GM12892 (cell line): ENCODE results near the gene PNMT.

Source experiments
- POLR2A ChIP-seq: IDR thresholded peaks from 2 replicates; pipeline ENCODE4 v1.6.1; 2011; ENCODE audit warnings: low read depth, low read length, control low read depth
- TAF1 ChIP-seq: IDR thresholded peaks from 2 replicates; pipeline ENCODE4 v1.6.1; 2011; ENCODE audit warnings: low read depth, mild to moderate bottlenecking, control low read depth, low read length, borderline replicate concordance

DNA sequence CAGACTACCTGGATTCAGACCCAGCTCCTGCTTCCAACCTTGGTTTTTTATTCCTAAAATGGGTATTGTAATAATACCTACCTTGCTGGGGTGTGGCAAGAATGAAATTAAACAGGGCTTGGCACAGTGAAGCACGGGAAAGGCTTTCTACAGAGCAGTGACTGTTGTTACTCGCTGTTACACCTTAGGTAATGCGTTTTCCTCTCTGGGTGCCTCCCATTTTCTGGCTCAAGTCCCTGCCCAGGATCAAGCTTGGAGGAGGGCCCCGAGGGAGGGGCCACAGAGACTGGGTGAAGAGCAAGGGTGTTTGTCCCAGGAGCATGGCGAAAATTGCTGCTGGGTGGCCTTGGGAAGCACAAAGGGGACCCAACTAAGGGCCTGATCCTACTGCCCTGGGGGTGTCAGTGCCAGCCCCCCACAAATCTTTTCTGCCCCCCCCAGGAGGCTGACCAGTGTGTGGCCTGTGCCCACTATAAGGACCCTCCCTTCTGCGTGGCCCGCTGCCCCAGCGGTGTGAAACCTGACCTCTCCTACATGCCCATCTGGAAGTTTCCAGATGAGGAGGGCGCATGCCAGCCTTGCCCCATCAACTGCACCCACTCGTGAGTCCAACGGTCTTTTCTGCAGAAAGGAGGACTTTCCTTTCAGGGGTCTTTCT, 48.8 kb downstream of the PNMT start:
- TF ChIP-seq POLR2A, result no peak
- no peak for TF ChIP-seq TAF1
